A673 (cell line): ENCODE measurements around the gene PYROXD2.

Experiments
- CTCF ChIP-seq: fragments of 300-800, 200-600 bp; sonication (generic); conservative IDR thresholded peaks from 2 replicates; pipeline ENCODE4 v1.5.1; 2017; ENCODE audit warnings: low read depth, mild to moderate bottlenecking, antibody characterized with exemption, low read length, moderate library complexity, mixed read lengths
- EZH2 ChIP-seq: fragments of 200-600 bp; sonication (generic); IDR thresholded peaks from 2 replicates; pipeline ENCODE4 v1.6.1; 2017; ENCODE audit warnings: borderline replicate concordance, low read depth, mild to moderate bottlenecking, mixed read lengths, antibody characterized with exemption, low read length; ENCODE audit not compliant: poor library complexity, severe bottlenecking

- TF ChIP-seq EZH2 = no peak
- no peak for TF ChIP-seq CTCF
Observed at GRCh38 chr10:98340261-98340939, 74.6 kb downstream of the PYROXD2 start.
